Middle frontal gyrus (tissue), 1 donor: ENCODE data around the gene HYAL1.
"Not testable (repeated sequence)": the region's sequence is repeated elsewhere in the genome, so short reads cannot be mapped to it uniquely, and the experiment has no call there.

Experiments used
- DNase-seq: peaks from one replicate; pipeline ENCODE4 v3.0.0-alpha.2; 2015; ENCODE audit warnings: low spot score; ENCODE audit errors: extremely low spot score

The HYAL1 gene

DNA sequence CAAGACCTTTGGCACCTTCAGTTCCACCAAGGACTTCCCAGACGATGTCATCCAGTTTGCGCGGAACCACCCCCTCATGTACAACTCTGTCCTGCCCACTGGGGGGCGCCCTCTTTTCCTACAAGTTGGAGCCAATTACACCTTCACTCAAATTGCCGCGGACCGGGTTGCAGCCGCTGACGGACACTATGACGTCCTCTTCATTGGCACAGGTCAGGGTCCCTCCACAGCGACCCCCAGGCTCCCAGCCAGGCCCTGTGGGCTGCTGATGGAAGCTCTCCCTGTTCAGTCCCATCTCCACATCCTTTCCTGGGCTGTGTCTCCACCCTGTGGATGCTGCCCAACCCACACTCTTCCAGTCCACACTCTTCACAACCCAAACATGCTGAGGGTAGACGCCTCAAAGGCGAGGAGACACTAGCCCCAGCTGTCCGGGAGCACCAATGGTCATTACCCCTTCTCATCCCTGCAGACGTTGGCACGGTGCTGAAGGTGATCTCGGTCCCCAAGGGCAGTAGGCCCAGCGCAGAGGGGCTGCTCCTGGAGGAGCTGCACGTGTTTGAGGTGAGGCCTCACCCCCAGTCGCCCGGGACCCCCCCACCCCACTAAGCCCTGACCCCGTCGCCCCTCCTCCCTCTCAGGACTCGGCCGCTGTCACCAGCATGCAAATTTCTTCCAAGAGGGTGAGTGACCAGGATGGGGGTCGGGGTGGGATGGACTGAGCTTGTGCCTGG lies 28.8 kb downstream of the HYAL1 start:
- DNase-seq = no peak

DNA sequence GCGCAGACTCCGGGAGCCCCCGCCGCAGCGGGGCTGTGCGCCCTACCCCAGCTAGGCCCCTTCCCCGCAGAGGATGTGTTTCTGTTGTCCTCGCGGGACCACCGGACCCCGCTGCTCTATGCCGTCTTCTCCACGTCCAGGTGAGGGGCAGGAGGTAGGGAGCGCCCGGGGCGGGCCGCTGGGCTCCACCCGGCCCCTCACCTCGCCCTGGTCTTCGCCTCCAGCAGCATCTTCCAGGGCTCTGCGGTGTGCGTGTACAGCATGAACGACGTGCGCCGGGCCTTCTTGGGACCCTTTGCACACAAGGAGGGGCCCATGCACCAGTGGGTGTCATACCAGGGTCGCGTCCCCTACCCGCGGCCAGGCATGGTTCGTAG lies 29.7 kb downstream of the HYAL1 start:
- no peak for DNase-seq

DNA sequence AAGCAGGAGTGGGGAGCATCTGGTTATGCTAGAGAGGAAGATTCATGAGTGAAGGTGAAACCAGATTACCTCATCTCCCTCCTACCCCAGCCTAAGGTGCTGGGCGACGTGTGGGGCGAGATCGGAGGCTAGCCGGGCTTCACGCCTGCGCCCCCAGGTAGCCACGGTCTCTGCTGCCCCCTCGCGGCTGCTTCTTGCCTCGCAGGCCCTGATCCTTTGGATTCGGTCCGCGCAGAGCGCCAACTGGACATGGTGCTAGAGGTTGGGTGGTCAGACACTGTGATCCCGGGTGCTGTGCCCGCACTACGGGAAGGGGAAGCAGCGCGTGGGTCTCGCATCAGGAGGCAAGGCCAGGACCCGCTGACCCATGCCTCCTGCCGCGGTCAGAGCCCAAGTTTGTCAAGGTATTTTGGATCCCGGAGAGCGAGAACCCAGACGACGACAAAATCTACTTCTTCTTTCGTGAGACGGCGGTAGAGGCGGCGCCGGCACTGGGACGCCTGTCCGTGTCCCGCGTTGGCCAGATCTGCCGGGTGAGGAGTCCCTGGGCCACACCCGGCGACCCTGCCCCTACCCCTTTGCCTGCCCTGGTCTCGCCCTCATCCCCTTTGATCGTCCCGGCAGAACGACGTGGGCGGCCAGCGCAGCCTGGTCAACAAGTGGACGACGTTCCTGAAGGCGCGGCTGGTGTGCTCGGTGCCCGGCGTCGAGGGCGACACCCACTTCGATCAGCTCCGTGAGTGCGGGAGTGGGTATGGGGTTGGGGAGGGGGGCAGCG lies 30.3 kb downstream of the HYAL1 start:
- peak; percentile 80 for DNase-seq

DNA sequence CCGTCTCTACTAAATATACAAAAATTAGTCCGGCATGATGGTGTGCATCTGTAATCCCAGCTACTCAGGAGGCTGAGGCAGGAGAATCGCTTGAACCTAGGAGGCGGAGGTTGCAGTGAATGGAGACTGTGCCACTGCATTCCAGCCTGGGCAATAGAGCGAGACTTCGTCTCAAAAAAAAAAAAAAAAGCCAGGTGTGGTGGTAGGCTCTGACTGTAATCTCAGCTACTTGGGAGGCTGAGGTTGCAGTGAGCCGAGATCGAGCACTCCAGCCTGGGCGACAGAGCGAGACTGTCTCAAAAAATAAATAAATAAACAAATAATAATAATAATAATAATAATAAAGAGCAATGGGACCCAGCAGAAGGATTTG lies 30.9 kb downstream of the HYAL1 start:
- DNase-seq = not testable (repeated sequence)

DNA sequence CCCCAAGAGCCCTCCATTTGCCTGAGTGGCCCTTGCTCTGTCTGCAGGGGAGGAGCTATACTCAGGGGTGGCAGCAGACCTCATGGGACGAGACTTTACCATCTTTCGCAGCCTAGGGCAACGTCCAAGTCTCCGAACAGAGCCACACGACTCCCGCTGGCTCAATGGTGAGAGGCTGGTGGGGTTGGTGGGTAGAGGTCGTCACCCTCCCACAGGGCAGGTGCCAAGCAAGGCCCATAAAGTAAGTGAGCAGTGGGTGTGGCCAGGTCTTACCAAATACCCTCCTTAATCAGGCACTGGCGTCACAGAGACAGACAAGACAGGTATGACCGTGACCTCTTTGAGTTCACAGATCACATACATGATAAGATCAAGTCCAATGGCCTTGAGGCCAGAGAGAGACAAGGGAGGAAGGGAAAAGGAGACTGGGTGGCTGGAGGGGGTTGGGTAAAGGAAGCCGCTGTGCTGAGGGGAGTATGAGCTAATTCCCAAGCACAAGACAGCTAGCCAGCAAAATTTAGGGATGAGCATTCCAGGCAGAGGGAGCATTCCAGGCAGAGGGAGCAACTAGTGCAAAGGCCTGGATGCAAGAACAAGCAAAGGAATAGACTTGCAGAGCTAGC lies 31.9 kb downstream of the HYAL1 start:
- DNase-seq = no peak

DNA sequence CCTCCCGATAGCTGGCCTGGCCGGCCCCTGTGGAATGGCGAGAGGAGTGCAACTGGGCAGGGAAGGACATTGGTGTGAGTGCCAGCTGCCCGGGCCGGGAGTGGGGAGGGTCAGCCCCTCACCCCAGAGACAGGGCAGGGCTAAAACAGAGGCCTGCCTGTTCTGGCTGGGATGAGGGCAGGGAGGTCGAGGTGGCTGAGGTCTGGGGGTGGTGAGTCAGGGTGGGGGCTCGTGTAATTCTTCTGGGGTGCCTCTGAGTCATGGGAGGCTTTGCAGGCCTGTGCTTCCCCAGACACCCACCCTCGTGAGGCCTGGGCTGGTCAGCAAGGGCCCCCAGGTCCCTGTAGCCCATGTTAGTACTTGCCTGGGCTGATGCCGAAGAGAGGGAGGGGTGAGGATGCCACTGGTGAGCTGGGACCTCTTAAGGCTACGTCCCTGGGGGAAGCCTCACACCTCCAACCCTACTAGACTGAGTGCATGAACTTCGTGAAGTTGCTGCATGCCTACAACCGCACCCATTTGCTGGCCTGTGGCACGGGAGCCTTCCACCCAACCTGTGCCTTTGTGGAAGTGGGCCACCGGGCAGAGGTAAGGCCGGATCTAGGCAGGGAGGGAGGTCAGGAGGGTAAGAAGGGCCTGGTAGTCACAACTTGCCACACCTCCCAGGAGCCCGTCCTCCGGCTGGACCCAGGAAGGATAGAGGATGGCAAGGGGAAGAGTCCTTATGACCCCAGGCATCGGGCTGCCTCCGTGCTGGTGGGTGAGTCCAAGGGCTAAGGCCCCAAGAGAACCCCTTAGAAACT lies 32.8 kb downstream of the HYAL1 start:
- DNase-seq = no peak

DNA sequence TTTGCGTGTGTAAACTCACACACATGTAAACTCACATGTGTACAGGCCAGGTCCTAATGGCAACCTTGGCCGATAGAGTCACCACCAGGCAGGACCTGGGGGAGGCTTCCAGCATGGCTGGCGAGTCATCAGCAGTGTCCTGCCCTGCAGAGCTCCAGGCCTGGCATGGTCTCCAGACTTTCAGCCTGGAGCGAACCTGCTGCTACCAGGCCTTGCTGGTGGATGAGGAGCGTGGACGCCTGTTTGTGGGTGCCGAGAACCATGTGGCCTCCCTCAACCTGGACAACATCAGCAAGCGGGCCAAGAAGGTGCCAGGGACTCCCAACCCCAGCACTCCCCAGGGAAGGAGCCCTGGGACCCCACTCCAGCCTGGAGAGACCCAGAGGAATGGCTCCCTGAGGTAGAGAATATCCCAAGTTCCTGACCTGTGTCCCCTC lies 33.4 kb downstream of the HYAL1 start:
- no peak for DNase-seq

DNA sequence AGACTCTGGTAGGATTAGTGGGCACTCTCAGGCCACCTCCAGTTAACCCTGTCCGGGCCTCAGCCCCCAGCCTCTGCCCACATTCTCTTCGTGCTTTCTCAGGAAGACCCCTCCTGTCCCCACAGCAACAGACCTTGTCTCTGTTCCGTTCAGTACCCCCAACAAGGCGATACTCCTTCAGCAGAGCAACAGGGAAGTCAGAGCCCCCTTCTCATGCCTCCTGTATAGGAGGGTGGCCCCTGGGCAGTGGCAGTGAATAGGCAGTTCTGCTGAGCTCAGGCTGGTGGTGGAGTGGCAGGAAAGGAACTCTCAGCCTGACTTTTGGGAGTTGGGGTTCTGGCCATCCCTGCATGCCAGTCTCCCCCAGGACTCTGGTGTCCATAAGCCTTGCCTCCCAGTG lies 33.9 kb downstream of the HYAL1 start:
- DNase-seq = no peak

DNA sequence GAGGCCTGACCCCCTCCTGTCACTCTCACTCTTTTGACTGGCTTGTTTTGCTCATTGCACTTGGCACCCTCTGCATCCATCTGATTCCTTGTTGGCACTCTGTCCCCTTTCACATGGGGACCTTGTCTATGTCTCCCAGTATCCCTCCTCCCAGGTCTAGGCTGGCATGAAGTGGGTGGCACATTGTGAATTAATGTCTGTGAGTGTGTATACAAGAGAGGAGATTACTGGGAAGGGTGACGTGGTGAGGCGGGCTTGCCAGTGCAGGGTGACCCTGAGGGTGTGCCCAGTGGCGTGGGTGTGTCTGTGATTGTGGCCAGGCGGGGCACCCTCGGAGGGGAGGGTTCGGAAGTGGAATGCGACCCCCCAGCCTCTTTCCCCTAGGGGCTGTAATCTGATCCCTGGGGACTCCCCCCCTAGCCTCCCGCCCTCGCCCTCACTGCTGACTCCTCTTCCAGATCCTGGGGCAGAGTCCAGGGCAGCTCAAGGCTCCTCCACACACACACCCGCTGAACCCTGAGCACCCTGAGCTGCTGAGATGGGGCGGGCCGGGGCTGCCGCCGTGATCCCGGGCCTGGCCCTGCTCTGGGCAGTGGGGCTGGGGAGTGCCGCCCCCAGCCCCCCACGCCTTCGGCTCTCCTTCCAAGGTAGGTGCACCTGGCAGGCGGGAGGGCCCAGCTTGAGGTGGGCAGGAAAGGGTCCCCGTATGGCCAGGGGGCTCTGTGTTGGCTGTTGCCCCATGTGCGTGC lies 34.5 kb downstream of the HYAL1 start, which contains the start of gene SEMA3B:
Gene SEMA3B, plus strand, starts transcription at position 445 of the 749 bp plus-strand sequence. Its CDS starts 94 bp downstream, at position 539.
- no peak for DNase-seq

DNA sequence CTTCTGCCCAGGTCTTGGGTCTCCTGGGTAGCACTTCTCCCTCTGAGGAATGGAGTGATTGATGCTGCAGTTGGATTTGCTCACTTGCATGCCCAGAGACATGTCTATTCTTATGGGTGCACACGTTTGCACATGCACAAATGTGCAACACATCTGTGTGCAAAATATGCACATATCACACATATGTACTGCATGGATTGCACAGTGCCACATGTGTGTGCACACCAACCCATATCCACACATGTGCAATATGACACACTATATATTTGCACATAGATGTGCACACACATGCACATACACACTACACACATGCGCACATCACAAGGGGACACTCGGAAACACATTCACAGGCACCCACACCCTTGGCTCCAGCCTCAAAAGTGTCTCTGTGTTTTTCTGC lies 35.1 kb downstream of the HYAL1 start:
- no peak for DNase-seq

DNA sequence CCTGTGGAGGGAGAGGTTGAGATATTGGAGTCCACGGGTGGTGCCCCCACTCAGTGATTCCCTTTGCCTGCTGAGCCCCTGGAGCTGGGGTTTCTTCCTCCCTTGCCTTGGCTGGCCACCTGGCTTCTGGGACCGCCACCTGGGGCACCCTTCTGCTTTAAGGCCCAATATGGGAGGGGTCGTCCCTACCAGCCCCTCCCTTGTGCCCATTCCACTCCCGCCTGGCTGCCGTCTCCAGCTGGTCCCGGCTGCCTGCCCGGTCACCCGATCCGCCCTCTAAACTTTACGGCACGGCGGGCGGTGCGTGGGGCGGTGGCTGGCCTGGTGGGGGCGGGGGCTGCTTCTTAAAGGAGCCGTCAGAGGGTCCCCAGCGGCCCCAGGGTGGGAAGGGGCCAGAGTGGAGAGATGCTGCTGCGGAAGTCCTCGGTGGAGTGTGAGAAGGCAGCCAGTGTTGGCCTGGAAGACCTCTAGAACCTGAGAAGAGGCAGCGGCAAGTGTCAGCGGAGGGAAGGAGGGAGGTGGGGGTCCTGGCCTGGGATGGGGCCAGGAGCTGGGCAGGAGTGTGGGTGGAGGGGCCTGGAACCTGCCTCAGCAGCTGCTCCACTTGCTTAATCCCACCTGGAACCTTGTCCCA lies 36.0 kb downstream of the HYAL1 start:
- no peak for DNase-seq

DNA sequence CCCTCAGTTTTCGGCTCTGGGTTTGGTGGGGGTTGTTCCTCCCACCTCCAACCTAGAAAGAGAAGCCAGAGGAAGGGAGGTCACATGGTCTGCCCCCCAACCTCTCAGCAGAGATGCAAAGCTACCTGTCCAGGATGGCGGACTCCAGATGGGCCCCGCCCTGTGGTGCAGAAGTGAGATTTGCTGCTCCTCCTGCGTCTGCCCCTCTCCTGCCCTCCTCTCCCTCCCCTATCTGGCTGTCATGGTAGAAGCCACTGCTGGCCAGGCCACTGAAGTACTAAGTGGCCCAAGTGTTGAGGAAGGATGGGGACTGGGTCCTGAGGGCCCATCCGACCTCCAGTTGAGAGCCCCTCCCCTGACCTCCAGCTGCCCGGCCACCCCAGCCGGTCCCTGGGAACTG lies 36.5 kb downstream of the HYAL1 start:
- no peak for DNase-seq

DNA sequence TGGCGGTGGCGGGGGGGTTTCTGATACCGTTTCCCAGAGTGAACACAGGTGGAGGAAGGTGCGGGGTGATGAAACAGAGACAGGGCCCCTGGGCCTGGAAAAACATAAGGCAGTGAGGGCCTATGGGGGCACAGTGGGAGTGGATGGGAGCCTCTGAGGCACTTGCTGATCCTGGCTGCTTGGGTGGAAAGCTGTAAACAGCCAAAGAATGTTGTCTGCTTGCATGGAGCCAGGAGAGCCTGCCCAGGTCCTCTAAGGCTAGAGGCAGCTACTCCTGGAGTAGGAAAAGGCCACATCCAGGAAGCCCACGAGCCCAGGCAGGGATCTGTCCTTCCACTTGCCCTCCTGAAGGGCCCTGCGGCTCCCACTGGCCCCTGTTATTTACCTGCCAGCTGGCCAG lies 37.4 kb downstream of the HYAL1 start:
- no peak for DNase-seq

DNA sequence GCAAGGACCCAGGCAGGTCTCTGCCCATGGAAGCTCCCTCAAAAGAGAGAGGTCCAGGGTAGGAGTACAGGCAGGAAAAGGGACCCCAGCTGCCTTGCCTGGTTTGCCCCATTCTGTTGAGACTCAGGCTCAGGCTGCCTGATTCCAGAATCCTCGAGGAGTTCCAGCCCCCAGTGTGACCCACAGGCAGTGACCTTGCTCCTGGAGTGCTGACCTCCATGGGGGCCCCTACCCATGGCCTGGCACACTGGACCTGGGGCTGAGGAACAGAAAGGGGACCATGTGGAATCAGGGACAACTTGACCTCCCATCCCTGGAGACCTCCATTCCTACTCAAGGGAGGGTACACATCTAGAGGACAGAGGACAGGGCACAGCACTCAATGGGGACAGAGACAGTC lies 37.8 kb downstream of the HYAL1 start:
- DNase-seq = no peak

DNA sequence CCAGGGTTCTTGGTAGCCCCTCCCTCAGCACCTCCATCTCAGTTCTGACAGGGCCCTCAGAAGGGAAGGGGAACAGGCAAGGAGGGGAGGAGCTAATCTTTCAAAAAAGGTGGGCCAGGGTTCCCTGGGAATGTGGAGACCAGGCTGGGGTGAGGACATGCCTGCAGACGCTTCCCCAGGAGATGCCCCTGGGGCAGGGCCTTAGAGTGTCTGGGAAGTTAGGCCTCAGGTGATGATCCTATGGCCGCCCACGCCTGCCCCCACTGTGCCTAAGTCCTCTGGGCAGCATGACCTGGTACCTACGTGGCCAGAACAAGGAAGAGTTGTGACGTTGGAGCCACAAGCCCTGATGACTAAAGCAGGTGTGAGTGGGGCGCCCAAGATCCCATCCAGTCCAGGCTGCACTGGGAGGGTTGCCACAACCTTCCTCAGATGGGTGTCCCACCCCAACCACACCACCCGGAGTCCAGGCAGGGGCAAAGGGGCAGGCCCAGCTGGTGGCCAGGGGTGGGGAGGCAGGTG lies 38.3 kb downstream of the HYAL1 start:
- DNase-seq = no peak

DNA sequence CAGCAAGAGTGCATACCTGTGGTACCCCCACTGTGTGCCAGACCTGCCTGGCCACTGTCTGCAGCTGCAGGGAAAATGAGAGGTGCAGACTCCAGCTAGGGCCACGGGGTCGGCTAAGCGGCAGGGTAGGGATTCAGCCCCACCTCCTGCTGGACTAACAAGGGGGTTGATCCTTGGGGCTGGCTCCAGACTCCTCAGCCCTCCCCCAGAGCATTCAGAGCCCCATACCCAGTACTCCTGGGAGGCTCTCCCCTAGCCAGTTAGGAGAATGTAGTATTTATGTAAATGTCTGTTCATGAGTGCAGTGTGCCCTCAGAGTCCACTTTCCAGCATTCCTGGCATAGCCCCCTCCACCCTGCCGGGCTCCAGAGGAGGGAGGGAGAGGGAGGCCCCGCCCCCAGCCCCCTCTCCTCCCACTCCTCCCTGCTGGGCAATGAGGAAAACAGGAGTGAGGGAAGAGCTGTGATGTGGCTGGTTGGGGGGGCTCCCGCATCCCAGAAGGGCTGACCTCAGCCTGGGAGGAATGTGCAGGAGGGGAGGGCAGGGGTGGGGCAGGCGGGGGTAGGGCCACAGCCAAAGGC lies 38.9 kb downstream of the HYAL1 start:
- DNase-seq = no peak

DNA sequence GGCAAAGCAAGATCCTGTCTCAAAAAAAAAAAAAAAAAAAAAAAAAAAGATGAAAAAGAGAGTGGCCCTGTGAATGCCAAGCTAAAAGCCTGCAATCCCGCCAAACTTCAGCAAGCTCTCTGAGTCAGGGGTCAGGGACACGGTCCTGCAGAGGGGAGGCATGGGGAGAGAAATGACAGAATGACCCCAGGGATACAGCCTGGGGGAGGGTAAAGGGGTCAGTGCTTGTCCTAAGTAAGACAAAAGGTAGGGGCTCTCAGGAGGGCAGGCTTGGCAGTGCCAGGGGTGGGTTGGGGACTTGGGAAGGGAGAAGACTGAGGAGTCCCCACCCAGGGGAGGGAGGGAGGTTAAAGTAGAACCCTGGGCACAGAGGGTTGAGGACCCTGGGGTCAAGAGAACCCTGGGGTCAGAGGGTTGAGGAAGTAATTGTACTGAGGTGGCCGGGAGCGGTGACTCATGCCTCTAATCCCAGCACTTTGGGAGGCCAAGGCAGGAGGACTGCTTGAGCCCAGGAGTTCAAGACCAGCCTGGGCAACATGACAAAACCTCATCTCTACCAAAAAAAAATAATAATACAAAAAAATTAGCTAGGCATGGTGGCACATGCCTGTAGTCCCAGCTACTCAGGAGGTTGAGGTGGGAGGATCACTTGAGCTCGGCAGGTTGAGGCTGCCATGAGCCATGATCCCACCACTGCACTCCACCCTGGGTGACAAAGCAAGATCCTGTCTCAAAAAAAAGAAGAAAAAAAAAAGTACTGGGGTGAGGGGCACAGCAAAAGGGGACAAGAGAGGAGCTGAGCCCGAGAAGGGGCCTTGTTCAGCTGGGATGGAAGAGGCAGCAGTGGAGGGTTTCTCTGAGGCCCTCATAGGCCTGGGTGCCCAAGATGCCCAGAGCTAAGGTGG lies 39.6 kb downstream of the HYAL1 start:
- no peak for DNase-seq

DNA sequence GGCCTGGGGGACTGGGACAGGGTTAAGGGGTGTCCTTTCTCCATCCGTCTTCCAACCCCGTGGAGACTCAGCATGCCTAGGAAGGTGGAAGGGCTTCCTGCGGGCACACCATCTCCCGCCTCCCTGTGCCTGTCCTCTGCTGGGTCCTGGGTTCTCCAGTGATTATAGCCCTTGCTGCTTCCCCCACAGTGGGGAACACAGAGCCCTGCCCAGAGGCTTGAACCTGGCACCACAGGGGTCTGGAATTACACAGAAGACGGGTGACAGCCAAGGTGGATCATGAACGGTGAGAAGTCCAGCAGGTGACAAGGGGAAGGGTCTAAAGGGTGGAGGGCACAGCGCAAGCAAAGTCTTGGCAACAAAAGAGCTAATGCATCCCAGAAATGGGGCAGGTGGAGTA lies 40.6 kb downstream of the HYAL1 start:
- DNase-seq = no peak

DNA sequence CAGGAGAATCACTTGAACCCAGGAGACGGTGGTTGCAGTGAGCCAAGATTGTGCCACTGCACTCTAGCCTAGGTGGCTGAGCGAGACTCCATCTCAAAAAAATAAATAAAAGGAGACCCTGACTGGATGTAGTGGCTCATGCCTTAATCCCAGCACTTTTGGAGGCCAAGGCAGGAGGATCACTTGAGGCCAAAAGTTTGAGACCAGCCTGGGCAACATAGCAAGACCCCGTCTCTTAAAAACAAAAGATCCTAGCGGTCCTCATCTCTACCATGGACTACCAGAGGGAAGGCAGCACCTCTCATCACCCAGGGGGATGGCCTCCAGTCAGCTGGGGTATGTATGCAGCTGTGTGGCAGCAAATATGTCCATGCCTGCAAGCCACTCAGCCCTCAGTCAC lies 41.2 kb downstream of the HYAL1 start:
- DNase-seq = not testable (repeated sequence)
